ENCODE data around the gene MGST2.

GRCh38 chr4:139734201-139734874, 68.7 kb downstream of the MGST2 start:
- TF ChIP-seq CTCF (IDR thresholded peaks at IDR 0.05), result no peak
- TF ChIP-seq POLR2A (IDR thresholded peaks at IDR 0.05), result no peak

All from right lobe of liver (tissue), 4 donors.